Kidney (tissue), 14 donors: ENCODE data around the gene IBA57. TPM values are rescaled to one million over a fixed set of nuclear protein-coding genes. Genes with fewer than 3 reads are reported as not detected.
"Not testable (repeated sequence)": the region's sequence is repeated elsewhere in the genome, so short reads cannot be mapped to it uniquely, and the experiment has no call there.

Experiments
- DNase-seq, 5 donors: peaks; one replicate each; pipeline ENCODE4 v3.0.0-alpha.2; 2013 to 2020
- FAIRE-seq: peaks from 2 replicates; lab custom pipeline; 2012; peaks lifted over from hg19 to GRCh38; lab: Jason Lieb, UNC
- H3K27ac ChIP-seq, 2 donors: one replicate each; pipeline ENCODE4 v1.7.0; 2013; ENCODE audit warnings: low read depth in 2 of 2, low read length in 2 of 2, inconsistent platforms in 1 of 2
- H3K27me3 ChIP-seq: one replicate; pipeline ENCODE4 v1.7.1; 2013; ENCODE audit warnings: low read length, inconsistent platforms; ENCODE audit not compliant: control insufficient read depth, insufficient read depth
- H3K36me3 ChIP-seq, 3 donors: one replicate each; pipeline versions ENCODE4 v1.7.0 to v1.7.1; 2013; ENCODE audit warnings: low read length in 3 of 3, control low read depth in 1 of 3, inconsistent platforms in 1 of 3; ENCODE audit not compliant: insufficient read depth in 3 of 3, control insufficient read depth in 2 of 3
- H3K4me1 ChIP-seq, 3 donors: one replicate each; pipeline versions ENCODE4 v1.7.0 to v1.7.1; 2013; ENCODE audit warnings: low read length in 3 of 3, inconsistent platforms in 1 of 3, low read depth in 1 of 3; ENCODE audit not compliant: control insufficient read depth in 2 of 3, insufficient read depth in 2 of 3
- H3K4me3 ChIP-seq, 3 donors: one replicate each; pipeline versions ENCODE4 v1.7.0 to v1.8.1; 2013; ENCODE audit warnings: low read length in 3 of 3, control low read depth in 1 of 3, inconsistent platforms in 1 of 3
- H3K9ac ChIP-seq, 3 donors: one replicate each; pipeline versions ENCODE4 v1.7.0 to v1.7.1; 2013; ENCODE audit warnings: low read length in 3 of 3, control low read depth in 1 of 3, inconsistent platforms in 1 of 3
- H3K9me3 ChIP-seq, 3 donors: one replicate each; pipeline versions ENCODE4 v1.7.0 to v1.7.1; 2013; ENCODE audit warnings: low read length in 3 of 3, control low read depth in 1 of 3, inconsistent platforms in 1 of 3; ENCODE audit not compliant: control insufficient read depth in 2 of 3, insufficient read depth in 1 of 3
- CTCF ChIP-seq: IDR thresholded peaks from 3 replicates; pipeline ENCODE4 v1.5.1; 2012; ENCODE audit warnings: mild to moderate bottlenecking, moderate library complexity, borderline replicate concordance; ENCODE audit not compliant: insufficient read depth; ENCODE audit errors: extremely low read depth
- intact Hi-C: fragments of 100-400 bp; cut with DNase I; formaldehyde crosslinking; loops from one replicate; pipeline ENCODE4 v1.11.1; 2022
- polyA plus RNA-seq: library from polyadenylated mRNA; stranded (reverse); fragments of 350-450 nt; fragmentation: Illumina TruSeq; extraction: RNeasy Lipid Tissue Mini Kit (QIAGEN cat#74804); gene quantifications from one replicate; pipeline ENCODE4 v1.2.3, GENCODE V29; 2014; ENCODE audit warnings: low read depth, low replicate concordance; ENCODE audit not compliant: insufficient read depth
- total RNA-seq: library from RNA; stranded (reverse); fragmentation: NEBNext Ultra II Directional; extraction: Animal tissue kit (Norgen Biotek cat#: 25700); gene quantifications from one replicate; pipeline ENCODE4 v1.2.1, GENCODE V29; 2021
- donor health status: control.
- donor health status: control.
- donor health status: control.
- donor health status: control.
- donor health status: control.
- donor health status: DM: yes; HTN: yes; CAD: no.
- donor health status: Normal renal cell carcinoma (clear cell type).

Gene IBA57
- total and polyA plus RNA-seq, 2 donors from 2014 or later, result 4.7 to 13.0 TPM

- no peak for TF ChIP-seq CTCF
- intact Hi-C loops, result no loop called here
- Histone ChIP-seq H3K4me1 (no peaks in the 10 kb centered on the region), H3K9me3 (peaks cover 0 to 14% (median 0%) of the 10 kb centered on the region in 3 donors), H3K27ac (no peak overlapping the region), H3K27me3 (no peaks in the 10 kb centered on the region), H3K36me3 (peaks cover 4 to 12% (median 7%) of the 10 kb centered on the region in 3 donors), H3K9ac (no peak overlapping the region), H3K4me3 (no peak overlapping the region)
- DNase-seq, result no peak
- FAIRE-seq, result no peak
Measured at GRCh38 chr1:228226141-228226874, 60.7 kb downstream of the IBA57 start.

- FAIRE-seq, result no peak
- Histone ChIP-seq H3K4me1 (no peaks in the 10 kb centered on the region), H3K27ac (peak overlapping the region in 1 of 2 donors; percentile 6), H3K9me3 (peaks cover 0 to 14% (median 0%) of the 10 kb centered on the region in 3 donors), H3K9ac (no peak overlapping the region), H3K27me3 (no peaks in the 10 kb centered on the region), H3K4me3 (no peak overlapping the region), H3K36me3 (peaks cover 6 to 12% (median 7%) of the 10 kb centered on the region in 3 donors)
- no peak for TF ChIP-seq CTCF
- intact Hi-C loops, result no loop called here
- peak in 2 of 5 donors; percentile 24 to 50 for DNase-seq
Measured at GRCh38 chr1:228226956-228227791, 61.6 kb downstream of the IBA57 start.

GRCh38 chr1:228228147-228228546 is 62.5 kb downstream of the IBA57 start:
- intact Hi-C loops, H3K4me1 ChIP-seq, H3K4me3 ChIP-seq, H3K9ac ChIP-seq, FAIRE-seq, H3K27me3 ChIP-seq, DNase-seq: not testable (repeated sequence)
- H3K36me3 ChIP-seq, result peaks cover 6 to 16% (median 11%) of the 10 kb centered on the region in 3 donors
- peaks cover 0 to 22% (median 0%) of the 10 kb centered on the region in 3 donors for H3K9me3 ChIP-seq
- H3K27ac ChIP-seq, result peak overlapping the region in 1 of 2 donors; percentile 11

- no peak for DNase-seq
- FAIRE-seq, result no peak
- Histone ChIP-seq H3K27ac (peak overlapping the region in 1 of 2 donors; percentile 11), H3K9me3 (peaks cover 0 to 22% (median 0%) of the 10 kb centered on the region in 3 donors), H3K9ac (no peak overlapping the region), H3K27me3 (no peaks in the 10 kb centered on the region), H3K4me1 (no peaks in the 10 kb centered on the region), H3K4me3 (no peak overlapping the region), H3K36me3 (peaks cover 6 to 16% (median 11%) of the 10 kb centered on the region in 3 donors)
- no peak for TF ChIP-seq CTCF
- intact Hi-C loops, result no loop called here
Measured at GRCh38 chr1:228228601-228229074, 63.0 kb downstream of the IBA57 start.
